ENCODE results near the gene CAMLG.

DNA sequence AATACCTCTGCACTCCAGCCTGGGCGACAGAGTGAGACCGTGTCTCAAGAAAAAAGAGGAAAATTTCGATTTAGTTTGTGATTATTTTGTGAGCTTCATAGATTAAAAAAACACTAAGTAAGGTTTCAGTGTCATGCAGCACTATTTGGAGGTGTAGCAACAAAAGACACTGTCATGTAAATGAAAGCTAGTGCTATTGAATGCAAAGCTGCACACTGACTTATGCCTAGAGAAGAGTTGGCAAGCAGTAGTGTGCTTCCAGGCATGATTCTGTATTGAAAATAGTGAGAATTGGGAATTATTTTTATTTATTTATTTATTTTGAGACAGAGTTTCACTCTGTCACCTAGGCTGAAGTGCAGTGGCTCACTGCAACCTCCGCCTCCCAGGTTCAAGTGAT lies 54.8 kb downstream of the CAMLG start:
- TF ChIP-seq, protein P1, sequence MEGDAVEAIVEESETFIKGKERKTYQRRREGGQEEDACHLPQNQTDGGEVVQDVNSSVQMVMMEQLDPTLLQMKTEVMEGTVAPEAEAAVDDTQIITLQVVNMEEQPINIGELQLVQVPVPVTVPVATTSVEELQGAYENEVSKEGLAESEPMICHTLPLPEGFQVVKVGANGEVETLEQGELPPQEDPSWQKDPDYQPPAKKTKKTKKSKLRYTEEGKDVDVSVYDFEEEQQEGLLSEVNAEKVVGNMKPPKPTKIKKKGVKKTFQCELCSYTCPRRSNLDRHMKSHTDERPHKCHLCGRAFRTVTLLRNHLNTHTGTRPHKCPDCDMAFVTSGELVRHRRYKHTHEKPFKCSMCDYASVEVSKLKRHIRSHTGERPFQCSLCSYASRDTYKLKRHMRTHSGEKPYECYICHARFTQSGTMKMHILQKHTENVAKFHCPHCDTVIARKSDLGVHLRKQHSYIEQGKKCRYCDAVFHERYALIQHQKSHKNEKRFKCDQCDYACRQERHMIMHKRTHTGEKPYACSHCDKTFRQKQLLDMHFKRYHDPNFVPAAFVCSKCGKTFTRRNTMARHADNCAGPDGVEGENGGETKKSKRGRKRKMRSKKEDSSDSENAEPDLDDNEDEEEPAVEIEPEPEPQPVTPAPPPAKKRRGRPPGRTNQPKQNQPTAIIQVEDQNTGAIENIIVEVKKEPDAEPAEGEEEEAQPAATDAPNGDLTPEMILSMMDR (IDR thresholded peaks at IDR 0.05): no peak
- no peak for TF ChIP-seq EP300 (IDR thresholded peaks at IDR 0.05)
